Pancreas (tissue), 10 donors: Measurements from ENCODE around the gene MACROH2A2. TPM values are rescaled to one million over a fixed set of nuclear protein-coding genes. Genes with fewer than 3 reads are reported as not detected.
"Not testable (repeated sequence)": the region's sequence is repeated elsewhere in the genome, so short reads cannot be mapped to it uniquely, and the experiment has no call there.

Source experiments
- ATAC-seq, 4 donors: fragments of 200-7000 bp; cut with Tn5 transposase; one replicate each; pipeline versions ENCODE4 v1.8.0 to v1.9.1; 2020; ENCODE audit warnings: mild to moderate bottlenecking in 4 of 4, moderate library complexity in 4 of 4
- DNase-seq, 6 donors: peaks; one replicate each; pipeline ENCODE4 v3.0.0-alpha.2; 2020
- FAIRE-seq: peaks from 2 replicates; lab custom pipeline; 2012; peaks lifted over from hg19 to GRCh38; lab: Jason Lieb, UNC
- H3K27ac ChIP-seq, 4 donors: fragments of 200-600 bp; sonication (generic); 1 replicate in 3 of 4; 2 replicates in 1 of 4; pipeline versions ENCODE4 v1.5.0 to v1.8.0; 2020
- H3K27me3 ChIP-seq, 4 donors: fragments of 200-600 bp; one replicate each; pipeline ENCODE4 v1.8.0; 2021
- H3K36me3 ChIP-seq, 3 donors: fragments of 200-600 bp; sonication (generic) in 1 of 3; one replicate each; pipeline versions ENCODE4 v1.5.0 to v1.8.0; 2020 to 2021
- H3K4me1 ChIP-seq, 3 donors: fragments of 200-600 bp; one replicate each; pipeline ENCODE4 v1.8.0; 2021
- H3K4me3 ChIP-seq, 4 donors: fragments of 200-600 bp; sonication (generic) in 2 of 4; one replicate each; pipeline versions ENCODE4 v1.5.0 to v1.8.0; 2020 to 2021
- H3K9me3 ChIP-seq, 4 donors: fragments of 200-600 bp; one replicate each; pipeline ENCODE4 v1.8.0; 2021
- CTCF ChIP-seq, 4 donors: fragments of 200-600 bp; sonication (generic) in 3 of 4; IDR thresholded peaks; one replicate each; pipeline versions ENCODE4 v1.5.0 to v1.8.0; 2021; ENCODE audit warnings: antibody characterized with exemption in 4 of 4
- WGBS, 2 donors: extraction: QIAGEN DNeasy Blood & Tissue Kit; methylation state at CpG; one replicate each; pipeline ENCODE4 v1.1.7; 2013; 5-methylcytosine and 5-hydroxymethylcytosine counted together
- intact Hi-C, 3 donors: fragments of 100-400 bp; cut with DNase I; formaldehyde crosslinking; loops; one replicate each; pipeline versions ENCODE4 v1.11.1 to v1.14.2; 2022
- polyA plus RNA-seq, 2 donors: library from polyadenylated mRNA; stranded (reverse); fragments of 200-250 nt; gene quantifications; one replicate each; pipeline ENCODE4 v1.2.3, GENCODE V29; 2013
- total RNA-seq, 6 donors: library from RNA; stranded (reverse); fragmentation: NEBNext Ultra II Directional in 4 of 6; extraction: Animal tissue kit (Norgen Biotek cat#: 25700) in 4 of 6; gene quantifications; one replicate each; pipeline versions ENCODE4 v1.2.1 to v1.2.4, GENCODE V29; 2021 to 2023
- donor health status: healthy with polysubstance abuse.
- donor health status: DM: no; HTN: no; CAD: no; lungs with moderate emphysema.
- donor health status: DM: no; HTN: no; CAD: no.
- donor health status: control.
- donor health status: control.
- donor health status: Bipolar disorder and iron deficiency.
- donor health status: DM: yes; HTN: yes; CAD: no.
- donor health status: DM: no; HTN: no; CAD: no.
- donor health status: DM: no; HTN: no; CAD: no.
- donor health status: DM: yes; HTN: yes; CAD: no.

MACROH2A2 gene
- total and polyA plus RNA-seq, 8 donors = 2.3 to 13.2 (median 6.8) TPM

DNA sequence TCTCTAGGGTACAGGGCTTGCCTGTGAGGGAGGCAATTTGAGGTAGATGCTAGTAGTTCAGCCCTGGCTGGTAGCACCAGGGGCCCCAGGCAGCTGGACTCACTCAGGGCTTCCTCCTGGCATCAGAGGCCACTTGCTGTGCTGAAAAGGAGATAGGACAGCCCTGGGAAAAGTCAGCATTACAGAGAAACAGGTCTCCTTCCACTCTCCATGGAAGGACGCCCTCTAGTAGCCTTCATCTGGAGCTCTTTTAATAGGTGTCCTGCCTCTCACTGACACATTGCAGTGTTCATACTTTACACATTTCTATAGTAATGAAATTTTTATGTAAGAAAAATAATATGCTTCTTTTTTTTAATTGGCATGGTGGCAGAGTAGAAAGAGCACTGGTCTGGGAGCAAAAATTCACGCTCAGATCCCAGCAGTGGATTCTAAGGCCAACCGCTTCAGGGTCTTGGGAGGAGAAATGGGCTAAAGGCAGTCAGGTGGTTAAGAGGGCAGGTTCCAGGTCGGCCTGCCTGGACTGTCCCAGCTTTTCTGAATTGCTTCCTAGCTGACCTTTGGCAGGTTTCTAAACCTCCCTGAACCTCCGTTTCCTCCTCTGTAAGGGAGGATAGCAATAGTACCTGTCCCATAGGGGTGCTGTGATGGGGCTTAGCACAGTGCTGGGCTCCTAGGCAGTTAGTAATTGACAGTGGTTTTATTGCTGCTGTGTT, 44.2 kb downstream of the MACROH2A2 start:
- H3K4me1 ChIP-seq = no peaks in the 10 kb centered on the region
- DNase-seq (peak in 1 of 6 donors; percentile 17), FAIRE-seq (no peak), ATAC-seq (no peak)
- peaks cover 0 to 11% (median 0%) of the 10 kb centered on the region in 3 donors for H3K36me3 ChIP-seq
- H3K9me3 ChIP-seq = no peaks in the 10 kb centered on the region
- 90% methylated on average over 5 of the region's 5 CpGs for WGBS, 2 donors
- H3K4me3 ChIP-seq = no peak overlapping the region
- intact Hi-C loops = no loop called here
- no peaks in the 10 kb centered on the region for H3K27me3 ChIP-seq
- H3K27ac ChIP-seq = no peak overlapping the region
- no peak for TF ChIP-seq CTCF (IDR thresholded peaks at IDR 0.05)

GRCh38 chr10:70097459-70097858, 44.8 kb downstream of the MACROH2A2 start:
- DNase-seq = no peak
- no peak for ATAC-seq
- Histone ChIP-seq H3K27me3 (no peaks in the 10 kb centered on the region), H3K27ac (no peak overlapping the region), H3K4me1 (no peaks in the 10 kb centered on the region), H3K9me3 (no peaks in the 10 kb centered on the region), H3K36me3 (peaks cover 0 to 11% (median 0%) of the 10 kb centered on the region in 3 donors), H3K4me3 (no peak overlapping the region)
- intact Hi-C loops = no loop called here
- no peak for TF ChIP-seq CTCF (IDR thresholded peaks at IDR 0.05)
- no peak for FAIRE-seq

DNA sequence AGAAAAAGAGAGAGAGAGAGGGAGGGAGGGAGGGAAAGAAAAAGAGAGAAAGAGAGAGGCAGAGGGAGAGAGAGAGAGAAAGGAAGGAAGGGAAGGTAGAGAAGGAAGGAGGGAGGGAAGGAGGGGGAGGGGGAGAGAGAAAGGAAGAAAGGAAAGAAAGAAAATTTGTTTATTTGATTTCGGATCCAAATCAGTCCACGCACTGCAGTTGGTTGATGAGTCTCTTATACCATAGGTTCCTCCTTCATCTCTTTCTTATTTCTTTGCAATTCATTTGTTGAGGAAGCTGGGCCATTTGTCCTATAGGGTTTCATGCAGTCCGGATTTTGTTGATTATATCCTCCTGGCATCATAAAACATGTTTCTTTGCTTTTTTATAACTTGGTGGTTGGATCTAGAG, 45.6 kb downstream of the MACROH2A2 start:
- ATAC-seq = no peak
- no peak for DNase-seq
- H3K9me3 ChIP-seq = no peaks in the 10 kb centered on the region
- H3K27ac ChIP-seq = no peak overlapping the region
- no peak for FAIRE-seq
- no peak for TF ChIP-seq CTCF (IDR thresholded peaks at IDR 0.05)
- peaks cover 0 to 11% (median 0%) of the 10 kb centered on the region in 3 donors for H3K36me3 ChIP-seq
- no peak overlapping the region for H3K4me3 ChIP-seq
- H3K4me1 ChIP-seq = no peaks in the 10 kb centered on the region
- intact Hi-C loops = no loop called here
- 92 to 94% methylated on average over 3 of the region's 3 CpGs for WGBS, 2 donors
- no peaks in the 10 kb centered on the region for H3K27me3 ChIP-seq

DNA sequence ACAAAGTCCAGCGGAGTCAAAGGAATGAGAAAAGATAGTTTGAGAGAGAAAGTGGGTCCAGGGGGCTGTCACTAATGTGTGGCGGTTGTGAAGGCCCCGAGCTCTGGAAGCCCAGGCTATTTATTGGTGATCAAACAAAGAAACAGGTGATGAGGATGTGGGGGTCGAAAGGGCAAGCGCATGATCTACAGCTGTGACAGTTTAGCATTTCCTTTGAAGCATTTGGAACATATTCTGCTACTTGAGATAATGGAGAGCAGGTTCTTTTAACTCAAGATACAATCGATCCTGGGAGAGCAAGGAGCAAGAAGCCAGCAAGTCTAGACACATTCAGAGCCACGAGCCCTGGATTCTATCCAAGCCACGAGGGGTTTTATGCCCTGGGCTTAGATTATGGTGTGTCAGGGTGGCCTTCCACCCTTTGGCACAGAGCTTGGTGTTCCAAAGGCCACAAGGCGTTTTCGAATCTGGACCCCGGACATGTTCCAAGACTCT, 48.5 kb downstream of the MACROH2A2 start:
- WGBS, 2 donors = 86 to 88% methylated on average over 11 of the region's 11 CpGs
- H3K4me3 ChIP-seq, H3K9me3 ChIP-seq, intact Hi-C loops, H3K36me3 ChIP-seq, DNase-seq, H3K4me1 ChIP-seq, FAIRE-seq, H3K27me3 ChIP-seq, ATAC-seq, H3K27ac ChIP-seq: not testable (repeated sequence)

GRCh38 chr10:70101668-70102067, 49.0 kb downstream of the MACROH2A2 start:
- DNase-seq = no peak
- 67 to 78% methylated on average over 3 of the region's 3 CpGs for WGBS, 2 donors
- no peak for TF ChIP-seq CTCF (IDR thresholded peaks at IDR 0.05)
- H3K4me1 ChIP-seq = no peaks in the 10 kb centered on the region
- H3K9me3 ChIP-seq = no peaks in the 10 kb centered on the region
- intact Hi-C loops = no loop called here
- no peak overlapping the region for H3K4me3 ChIP-seq
- H3K27ac ChIP-seq = no peak overlapping the region
- no peak for ATAC-seq
- FAIRE-seq = no peak
- H3K27me3 ChIP-seq = no peaks in the 10 kb centered on the region
- no peaks in the 10 kb centered on the region for H3K36me3 ChIP-seq
